NCI-H226 (cell line): ENCODE measurements around the gene ARCN1.

Source experiments
- DNase-seq: peaks from one replicate; pipeline ENCODE4 v3.0.0-alpha.2; 2015

The ARCN1 gene

GRCh38 chr11:118572061-118572980 is at the start of gene ARCN1:
TSS of gene ARCN1 (plus strand) at chr11:118572409. CDS start at chr11:118572548, 139 bp downstream.
- DNase-seq = peak; percentile 64

DNA sequence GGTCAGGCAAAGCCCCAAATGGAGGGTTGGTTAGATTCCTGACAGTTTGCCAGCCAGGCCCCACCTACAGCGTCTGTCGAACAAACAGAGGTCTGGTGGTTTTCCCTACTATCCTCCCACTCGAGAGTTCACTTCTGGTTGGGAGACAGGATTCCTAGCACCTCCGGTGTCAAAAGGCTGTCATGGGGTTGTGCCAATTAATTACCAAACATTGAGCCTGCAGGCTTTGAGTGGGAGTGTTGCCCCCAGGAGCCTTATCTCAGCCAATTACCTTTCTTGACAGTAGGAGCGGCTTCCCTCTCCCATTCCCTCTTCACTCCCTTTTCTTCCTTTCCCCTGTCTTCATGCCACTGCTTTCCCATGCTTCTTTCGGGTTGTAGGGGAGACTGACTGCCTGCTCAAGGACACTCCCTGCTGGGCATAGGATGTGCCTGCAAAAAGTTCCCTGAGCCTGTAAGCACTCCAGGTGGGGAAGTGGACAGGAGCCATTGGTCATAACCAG is 49.6 kb upstream of the ARCN1 start:
- DNase-seq = peak; percentile 92

DNA sequence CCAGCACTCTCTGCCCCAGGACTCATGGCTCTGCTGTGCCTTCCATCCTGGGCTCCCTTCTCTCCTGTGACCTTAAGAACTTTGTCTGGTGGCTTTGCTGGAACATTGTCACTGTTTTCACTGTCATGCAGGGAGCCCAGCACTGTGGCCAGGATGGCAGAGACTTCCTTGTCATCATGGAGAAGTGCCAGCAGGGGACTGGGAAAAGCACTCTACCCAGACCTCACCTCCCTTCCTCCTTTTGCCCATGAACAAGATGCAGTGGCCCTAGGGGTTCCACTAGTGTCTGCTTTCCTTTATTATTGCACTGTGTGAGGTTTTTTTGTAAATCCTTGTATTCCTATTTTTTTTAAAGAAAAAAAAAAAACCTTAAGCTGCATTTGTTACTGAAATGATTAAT is 47.9 kb upstream of the ARCN1 start:
- no peak for DNase-seq

GRCh38 chr11:118524757-118525470 is 47.3 kb upstream of the ARCN1 start:
- no peak for DNase-seq

DNA sequence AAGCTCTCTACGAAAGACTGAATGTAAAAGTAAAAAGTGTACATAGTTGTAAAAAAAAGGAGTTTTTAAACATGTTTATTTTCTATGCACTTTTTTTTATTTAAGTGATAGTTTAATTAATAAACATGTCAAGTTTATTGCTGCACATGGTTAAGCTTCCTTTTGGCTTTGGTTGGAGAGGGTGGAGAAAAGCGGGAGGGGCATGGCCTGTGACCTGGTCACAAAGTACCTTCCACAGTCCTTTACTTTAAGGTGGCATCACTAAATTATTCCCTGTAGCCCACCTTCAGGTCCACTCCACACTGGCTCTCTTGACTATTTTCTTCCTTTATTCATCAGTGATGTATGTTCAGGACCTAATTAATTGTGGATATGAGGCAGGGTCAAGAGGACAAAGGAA is 45.5 kb upstream of the ARCN1 start:
- no peak for DNase-seq

GRCh38 chr11:118527109-118527508 is 45.1 kb upstream of the ARCN1 start, which contains the start of gene TTC36:
TSS of gene TTC36 (plus strand) at chr11:118527474. CDS start at chr11:118527495, 21 bp downstream.
- no peak for DNase-seq

- no peak for DNase-seq
Measured at GRCh38 chr11:118528511-118528910, 43.7 kb upstream of the ARCN1 start.

DNA sequence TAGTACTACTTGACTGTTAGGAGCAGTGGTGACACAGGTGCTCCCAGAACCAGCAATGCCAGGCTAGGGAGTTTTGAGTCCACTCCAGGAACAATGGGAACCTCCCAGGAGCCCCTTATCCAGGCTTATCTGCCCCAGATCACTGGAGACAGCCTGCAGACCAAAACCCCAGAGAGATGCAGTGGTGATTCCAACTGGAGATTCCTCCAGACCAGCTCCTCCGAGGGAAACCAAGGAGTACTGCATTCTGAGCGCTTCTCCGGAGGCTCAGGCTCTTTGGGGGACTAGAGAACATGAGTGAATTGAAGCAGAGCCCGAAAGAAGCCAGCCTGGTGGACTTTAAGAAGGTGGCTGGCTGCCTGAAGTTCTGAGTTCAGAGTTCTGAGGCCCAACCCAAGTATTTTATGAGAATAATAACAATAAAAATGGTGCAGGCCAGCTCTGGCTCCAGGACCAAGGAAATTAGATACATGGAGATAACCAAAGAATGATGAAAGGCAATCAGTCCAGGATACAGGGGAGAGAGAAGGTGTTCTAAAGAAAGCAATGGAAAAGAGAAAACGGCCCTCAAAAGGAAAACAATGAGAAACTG is 42.5 kb upstream of the ARCN1 start:
- no peak for DNase-seq

GRCh38 chr11:118530180-118530682 is 42.0 kb upstream of the ARCN1 start:
- no peak for DNase-seq

DNA sequence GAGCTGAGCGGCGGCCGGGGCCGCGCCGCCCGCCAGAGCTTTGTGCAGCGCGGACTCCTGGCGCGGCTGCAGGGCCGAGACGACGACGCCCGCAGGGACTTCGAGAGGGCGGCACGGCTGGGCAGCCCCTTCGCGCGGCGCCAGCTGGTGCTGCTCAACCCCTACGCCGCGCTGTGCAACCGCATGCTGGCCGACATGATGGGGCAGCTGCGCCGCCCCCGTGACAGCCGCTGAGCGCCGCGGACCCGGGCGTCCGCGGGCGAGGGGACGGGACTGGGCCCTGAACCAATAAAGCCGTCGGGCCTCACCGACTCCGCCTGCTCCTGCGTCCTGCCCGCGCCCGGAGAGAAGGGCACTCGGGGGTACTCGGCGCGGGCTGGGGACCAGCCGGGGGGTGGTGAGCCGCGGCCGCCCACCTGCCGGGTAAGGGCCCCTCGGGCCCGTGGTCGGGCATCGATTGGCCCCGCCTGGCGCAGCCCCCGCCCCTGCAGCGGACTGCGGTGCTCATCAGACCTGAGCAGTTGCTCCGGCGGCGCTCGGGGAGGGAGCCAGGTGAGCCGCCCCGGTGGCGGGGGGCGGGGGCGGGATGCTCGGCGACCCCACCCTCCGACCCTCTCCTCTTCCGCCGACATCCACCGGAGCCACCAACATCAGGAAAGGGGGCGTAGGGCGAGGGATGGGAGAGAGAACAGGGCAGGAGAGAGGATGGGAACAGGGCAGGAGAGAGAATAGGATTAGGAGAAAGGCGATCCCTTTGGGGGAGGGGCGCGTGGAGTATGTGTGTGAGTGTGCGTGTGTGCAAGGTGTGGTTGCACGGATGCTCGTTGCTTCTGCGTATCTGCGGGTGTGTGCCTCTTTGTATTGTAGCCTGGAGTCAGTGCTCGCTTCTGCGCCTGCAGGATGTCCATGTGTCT is 41.3 kb upstream of the ARCN1 start, which contains the start of gene TMEM25:
TSS of gene TMEM25 (plus strand) at position 510 of the 914 bp plus-strand sequence. CDS start 610 bp downstream, outside the sequence.
- no peak for DNase-seq

- no peak for DNase-seq
Measured at GRCh38 chr11:118531597-118532084, 40.6 kb upstream of the ARCN1 start.

DNA sequence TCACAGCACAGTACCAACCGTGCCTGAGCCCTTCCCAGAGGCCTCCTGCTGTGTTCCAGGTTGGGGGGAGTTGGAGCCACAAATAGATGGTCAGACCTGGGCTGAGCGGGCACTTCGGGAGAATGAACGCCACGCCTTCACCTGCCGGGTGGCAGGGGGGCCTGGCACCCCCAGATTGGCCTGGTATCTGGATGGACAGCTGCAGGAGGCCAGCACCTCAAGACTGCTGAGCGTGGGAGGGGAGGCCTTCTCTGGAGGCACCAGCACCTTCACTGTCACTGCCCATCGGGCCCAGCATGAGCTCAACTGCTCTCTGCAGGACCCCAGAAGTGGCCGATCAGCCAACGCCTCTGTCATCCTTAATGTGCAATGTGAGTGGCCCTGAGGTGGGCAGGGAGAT is 40.1 kb upstream of the ARCN1 start:
- DNase-seq = no peak

DNA sequence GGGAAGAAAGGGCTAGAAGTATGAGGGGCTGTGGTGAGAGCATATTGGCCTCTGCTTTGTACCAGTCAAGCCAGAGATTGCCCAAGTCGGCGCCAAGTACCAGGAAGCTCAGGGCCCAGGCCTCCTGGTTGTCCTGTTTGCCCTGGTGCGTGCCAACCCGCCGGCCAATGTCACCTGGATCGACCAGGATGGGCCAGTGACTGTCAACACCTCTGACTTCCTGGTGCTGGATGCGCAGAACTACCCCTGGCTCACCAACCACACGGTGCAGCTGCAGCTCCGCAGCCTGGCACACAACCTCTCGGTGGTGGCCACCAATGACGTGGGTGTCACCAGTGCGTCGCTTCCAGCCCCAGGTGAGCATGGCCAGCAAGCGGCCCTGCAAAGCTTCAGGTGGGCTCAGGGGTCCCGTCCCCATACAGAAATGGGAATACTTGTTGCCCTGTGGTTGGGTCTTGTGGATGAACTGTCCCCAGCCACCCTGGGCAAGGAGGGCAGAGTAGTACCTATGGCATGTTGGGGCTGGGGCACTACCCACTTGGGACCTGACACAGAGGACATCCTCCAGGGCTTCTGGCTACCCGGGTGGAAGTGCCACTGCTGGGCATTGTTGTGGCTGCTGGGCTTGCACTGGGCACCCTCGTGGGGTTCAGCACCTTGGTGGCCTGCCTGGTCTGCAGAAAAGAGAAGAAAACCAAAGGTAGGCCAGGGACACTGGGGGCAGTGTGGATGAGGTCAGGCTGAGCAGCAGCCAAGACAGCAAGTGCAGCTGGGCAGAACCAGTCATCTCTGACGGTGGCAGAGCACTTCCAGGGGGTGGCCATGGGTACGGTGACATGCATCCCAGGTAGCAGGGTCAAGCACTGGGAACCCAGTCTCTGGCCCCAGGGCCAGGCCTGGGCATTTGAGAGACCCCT is 39.1 kb upstream of the ARCN1 start:
- no peak for DNase-seq

GRCh38 chr11:118533769-118534729 is 38.2 kb upstream of the ARCN1 start:
- no peak for DNase-seq

GRCh38 chr11:118535261-118535660 is 36.9 kb upstream of the ARCN1 start:
- DNase-seq = no peak

DNA sequence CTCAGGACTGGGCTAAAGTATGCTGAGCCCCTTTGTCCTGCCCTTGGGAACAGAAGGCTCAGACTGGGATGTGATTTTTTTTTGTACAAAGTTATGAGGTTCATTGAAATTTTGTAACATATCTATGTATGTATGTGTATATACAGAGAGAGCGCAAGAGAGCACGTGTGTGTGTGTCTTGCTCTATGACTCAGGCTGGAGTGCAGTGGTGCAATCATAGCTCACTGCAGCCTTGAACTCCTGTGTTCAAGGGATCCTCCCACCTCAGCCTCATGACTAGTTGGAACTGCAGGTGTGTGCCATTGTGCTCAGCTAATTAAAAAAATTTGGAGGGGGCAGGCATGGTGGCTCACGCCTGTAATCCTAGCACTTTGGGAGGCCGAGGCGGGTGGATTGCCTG is 35.5 kb upstream of the ARCN1 start:
- DNase-seq = peak; percentile 50

- no peak for DNase-seq
Measured at GRCh38 chr11:118537409-118537980, 34.7 kb upstream of the ARCN1 start.

- DNase-seq = no peak
Measured at GRCh38 chr11:118544010-118544646, 28.1 kb upstream of the ARCN1 start.
